Stimulated activated CD4-positive, alpha-beta T cell treated with anti-CD3 and anti-CD28 coated beads, Interleukin-15, amount 100 ng/mL, for 1 hour (primary cell): ENCODE measurements around the gene WLS.
"Not testable (repeated sequence)": the region's sequence is repeated elsewhere in the genome, so short reads cannot be mapped to it uniquely, and the experiment has no call there.

Experiments
- DNase-seq, 2 donors: peaks; one replicate each; pipeline ENCODE4 v3.0.0-alpha.2; 2020; ENCODE audit warnings: low read depth in 1 of 2, low spot score in 1 of 2

The WLS gene

GRCh38 chr1:68201546-68202238, 30.6 kb downstream of the WLS start:
- DNase-seq, result no peak

DNA sequence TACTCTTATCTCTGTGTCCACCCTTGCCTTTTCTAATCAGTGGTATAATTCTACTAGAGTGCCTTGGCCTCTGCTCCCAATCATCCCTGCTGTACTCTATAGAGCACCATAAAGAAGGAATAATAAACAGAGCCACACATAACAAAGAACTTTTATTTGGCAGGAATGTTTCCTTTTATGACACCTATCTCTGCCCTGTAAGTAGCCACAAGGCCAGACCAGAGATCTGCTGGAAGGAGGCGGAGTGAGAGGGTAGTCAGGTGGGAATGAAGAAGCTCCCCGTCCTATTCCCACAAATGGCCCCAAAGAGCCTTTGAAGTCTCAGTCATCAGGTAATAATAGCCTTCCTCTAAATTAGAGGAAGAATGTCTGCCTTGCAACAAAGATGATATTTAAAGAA, 32.7 kb downstream of the WLS start:
- DNase-seq, result no peak

DNA sequence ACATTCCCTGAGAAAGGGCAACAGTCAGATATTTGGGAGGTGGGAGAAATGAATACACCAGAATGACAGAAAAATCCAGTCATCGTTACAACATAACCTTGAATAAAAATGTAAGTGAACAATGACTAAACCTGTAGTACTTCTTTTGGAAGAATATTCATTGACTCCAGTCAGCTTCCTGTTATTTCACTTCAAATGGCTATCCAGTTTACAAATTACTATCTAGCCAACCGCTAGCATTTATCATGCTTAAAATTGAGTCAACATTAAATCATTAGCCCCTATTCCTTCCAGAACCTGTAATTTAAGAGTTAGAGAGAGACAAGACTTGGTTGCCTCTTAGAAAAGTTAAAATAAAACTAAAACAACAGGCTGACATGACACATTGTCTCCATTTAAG, 33.6 kb downstream of the WLS start:
- no peak for DNase-seq

GRCh38 chr1:68197891-68198290, 34.4 kb downstream of the WLS start:
- DNase-seq, result no peak

DNA sequence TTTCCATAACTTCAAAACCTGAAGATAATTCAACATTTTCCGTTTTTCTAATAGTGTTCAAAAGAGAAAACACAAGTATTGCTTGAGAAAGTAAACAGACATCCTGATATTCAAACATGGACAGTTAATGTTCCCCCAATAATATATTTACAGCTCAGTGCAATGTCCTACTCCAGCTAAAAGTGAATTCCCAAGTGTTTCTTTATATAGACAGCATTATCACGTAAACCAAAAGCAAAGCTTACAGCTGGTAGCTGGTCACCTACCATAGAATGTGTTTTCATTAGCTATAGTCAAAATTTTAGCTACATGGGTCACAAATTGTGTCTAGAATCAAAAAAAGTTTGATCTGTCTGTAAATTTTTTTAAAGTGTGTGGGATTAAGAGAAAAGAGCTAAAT, 34.9 kb downstream of the WLS start:
- DNase-seq, result no peak

- DNase-seq, result no peak
Observed at GRCh38 chr1:68196676-68197075, 35.6 kb downstream of the WLS start.

- no peak for DNase-seq
Observed at GRCh38 chr1:68191717-68192116, 40.6 kb downstream of the WLS start.

- DNase-seq, result no peak
Observed at GRCh38 chr1:68188644-68189340, 43.5 kb downstream of the WLS start.

DNA sequence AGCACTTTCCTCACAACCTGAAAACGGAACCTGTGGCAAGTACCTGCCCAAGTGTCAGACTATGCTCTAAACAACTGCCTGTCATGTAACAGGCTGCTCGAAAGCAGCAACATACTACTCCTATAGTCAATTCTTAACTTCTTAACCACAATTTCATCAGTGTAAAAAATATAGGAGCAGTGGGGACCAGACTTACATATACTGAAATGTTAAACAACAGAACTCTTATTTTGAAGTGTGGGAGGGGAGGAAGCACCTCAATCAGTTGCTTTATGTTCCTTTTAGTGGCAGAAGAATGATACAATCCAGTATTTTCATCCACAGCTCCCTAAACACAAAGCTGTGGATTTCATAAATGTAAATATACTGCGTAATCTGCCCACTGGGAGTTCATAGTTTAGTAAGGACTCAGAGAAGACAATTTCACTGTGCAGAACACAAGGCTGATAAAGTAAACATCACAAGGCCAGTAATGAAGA, 44.2 kb downstream of the WLS start:
- DNase-seq, result no peak

DNA sequence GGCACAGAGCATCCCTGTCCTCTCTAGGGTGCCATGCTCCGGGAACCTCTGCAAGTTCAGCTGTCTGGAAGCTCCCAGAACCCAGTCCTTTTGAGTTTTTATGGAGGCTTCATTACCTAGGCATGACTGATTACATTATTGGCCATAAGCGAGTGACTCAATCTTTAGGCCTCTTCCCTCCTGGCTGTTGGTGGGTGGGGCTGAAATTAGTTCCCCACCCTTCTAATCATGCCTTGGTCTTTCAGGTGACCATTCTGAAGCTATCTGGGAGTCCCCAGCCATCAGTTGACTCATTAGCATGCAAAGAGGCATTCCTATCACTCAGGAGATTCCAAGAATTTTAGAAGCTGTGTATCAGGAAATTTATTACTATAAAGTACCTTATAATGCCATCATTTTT, 46.6 kb downstream of the WLS start:
- DNase-seq, result no peak

DNA sequence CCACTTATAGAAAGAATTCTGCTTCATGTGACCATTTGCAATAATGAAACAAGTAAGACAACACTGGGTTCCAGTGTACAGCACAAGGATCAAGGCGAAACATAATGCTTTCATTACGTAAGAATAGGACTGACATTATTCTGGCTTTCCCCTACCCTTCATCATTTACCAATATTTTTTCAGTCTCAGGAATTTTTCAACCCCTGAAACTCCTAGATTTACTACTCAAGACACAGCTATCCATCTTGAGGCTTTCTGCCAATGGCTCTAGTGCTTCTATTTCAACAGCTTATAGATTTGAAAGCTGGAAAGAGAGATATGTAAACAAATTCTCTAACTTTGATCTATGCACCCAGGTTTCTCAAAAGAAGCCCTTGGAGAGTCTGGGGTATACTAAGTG, 48.4 kb downstream of the WLS start:
- DNase-seq, result no peak

DNA sequence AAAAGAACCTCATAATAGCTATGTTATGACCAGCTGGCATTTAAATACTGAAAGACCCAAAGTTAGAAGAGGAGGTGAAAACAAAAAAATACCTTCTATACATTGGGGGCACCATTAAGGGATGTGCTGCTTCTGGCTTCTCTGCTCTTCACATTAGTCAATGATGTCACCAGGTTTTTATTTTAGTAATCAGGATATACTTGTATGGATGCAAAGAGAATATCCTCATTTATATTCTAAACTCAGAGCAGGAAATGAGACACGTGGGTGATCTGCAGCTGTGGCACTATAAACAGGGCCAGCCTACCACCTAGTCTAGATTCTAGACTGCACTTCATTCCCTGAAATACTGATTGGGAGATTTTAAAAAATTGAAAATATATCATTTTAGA, 51.2 kb downstream of the WLS start:
- DNase-seq, result no peak

GRCh38 chr1:68180441-68181164, 51.7 kb downstream of the WLS start:
- no peak for DNase-seq

GRCh38 chr1:68178821-68179490, 53.4 kb downstream of the WLS start:
- no peak for DNase-seq

GRCh38 chr1:68175621-68176398, 56.5 kb downstream of the WLS start:
- no peak for DNase-seq

GRCh38 chr1:68174738-68175113, 57.6 kb downstream of the WLS start:
- DNase-seq, result no peak

- DNase-seq, result no peak
Observed at GRCh38 chr1:68173936-68174737, 58.2 kb downstream of the WLS start.

GRCh38 chr1:68173283-68173935, 58.9 kb downstream of the WLS start:
- DNase-seq, result no peak

DNA sequence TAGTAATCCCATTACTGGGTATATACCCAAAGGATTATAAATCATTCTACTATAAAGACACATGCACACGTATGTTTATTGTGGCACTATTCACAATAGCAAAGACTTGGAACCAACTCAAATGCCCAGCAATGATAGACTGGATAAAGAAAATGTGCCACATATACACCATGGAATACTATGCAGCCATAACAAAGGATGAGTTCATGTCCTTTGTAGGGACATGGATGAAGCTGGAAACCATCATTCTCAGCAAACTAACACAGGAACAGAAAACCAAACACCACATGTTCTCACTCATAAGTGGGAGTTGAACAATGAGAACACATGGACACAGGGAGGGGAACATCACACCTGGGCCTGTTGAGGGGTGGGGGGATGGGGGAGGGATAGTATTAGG, 60.5 kb downstream of the WLS start:
- not testable (repeated sequence) for DNase-seq
